C4-2B (cell line): Measurements from ENCODE around the gene C1orf159.

ENCODE experiments used
- CTCF ChIP-seq: fragments of 450-650 bp; conservative IDR thresholded peaks from 2 replicates; pipeline ENCODE4 v1.5.1; 2017; ENCODE audit warnings: mild to moderate bottlenecking
- ZFX ChIP-seq: fragments of 450-650 bp; IDR thresholded peaks from 2 replicates; pipeline ENCODE4 v1.6.1; 2017

GRCh38 chr1:1038694-1039093 lies 77.2 kb downstream of the C1orf159 start:
- no peak for TF ChIP-seq CTCF
- no peak for TF ChIP-seq ZFX
